CD4-positive, alpha-beta T cell (primary cell): Measurements from ENCODE around the gene SRPK2. TPM values are rescaled to one million over a fixed set of nuclear protein-coding genes. Genes with fewer than 3 reads are reported as not detected.

Experiments
- ATAC-seq: fragments of 200-7000 bp; cut with Tn5 transposase; one replicate; pipeline ENCODE4 v1.10.0; 2022; ENCODE audit warnings: mild to moderate bottlenecking; ENCODE audit not compliant: poor library complexity
- CTCF ChIA-PET: fragments of 350-600 bp; sonication (Branson Sonifier 250); formaldehyde crosslinking; loops from one replicate; lab custom pipeline; 2021; ENCODE audit warnings: antibody characterized with exemption, inconsistent platforms; lab: Charles Lee
- POLR2A ChIA-PET: fragments of 350-600 bp; sonication (Branson Sonifier 250); formaldehyde crosslinking; loops from one replicate; lab custom pipeline; 2021; ENCODE audit warnings: antibody characterized with exemption, inconsistent platforms; lab: Charles Lee
- DNase-seq, 14 experiments: peaks; one replicate each; pipeline ENCODE4 v3.0.0-alpha.2; 2013 to 2020; ENCODE audit warnings: mixed read lengths in 2 of 14
- H3K27ac ChIP-seq, 2 donors: one replicate each; pipeline versions ENCODE4 v1.5.1 to v1.7.0; 2013; ENCODE audit warnings: low read length in 2 of 2, low read depth in 1 of 2, mild to moderate bottlenecking in 1 of 2
- H3K27me3 ChIP-seq, 2 experiments: 1 replicate in 1 of 2; 2 replicates in 1 of 2; pipeline versions ENCODE4 v1.6.1 to v1.7.0; 2013; ENCODE audit warnings: low read length in 2 of 2, control low read depth in 1 of 2, mild to moderate bottlenecking in 1 of 2, moderate library complexity in 1 of 2; ENCODE audit not compliant: insufficient read depth in 2 of 2, control insufficient read depth in 1 of 2
- H3K36me3 ChIP-seq: one replicate; pipeline ENCODE4 v1.6.1; 2013; ENCODE audit warnings: low read length, control low read depth; ENCODE audit not compliant: insufficient read depth
- H3K4me1 ChIP-seq: one replicate; pipeline ENCODE4 v1.6.1; 2013; ENCODE audit warnings: low read length, control low read depth; ENCODE audit not compliant: insufficient read depth
- H3K4me3 ChIP-seq: one replicate; pipeline ENCODE4 v1.5.1; 2013; ENCODE audit warnings: mild to moderate bottlenecking, low read length, moderate library complexity
- H3K9me3 ChIP-seq, 2 experiments: 1 replicate in 1 of 2; 2 replicates in 1 of 2; pipeline versions ENCODE4 v1.6.1 to v1.7.0; 2013; ENCODE audit warnings: low read length in 2 of 2, mild to moderate bottlenecking in 2 of 2, control low read depth in 1 of 2, moderate library complexity in 1 of 2; ENCODE audit not compliant: control insufficient read depth in 1 of 2, insufficient read depth in 1 of 2
- H3K27ac Mint-ChIP-seq: one replicate; pipeline ENCODE4 v1.8.0; 2020; ENCODE audit warnings: mixed read lengths
- H3K27me3 Mint-ChIP-seq: one replicate; pipeline ENCODE4 v1.8.0; 2021; ENCODE audit warnings: mixed read lengths
- H3K36me3 Mint-ChIP-seq: one replicate; pipeline ENCODE4 v1.8.0; 2021; ENCODE audit warnings: low read depth, mixed read lengths
- H3K4me1 Mint-ChIP-seq: one replicate; pipeline ENCODE4 v1.8.0; 2021; ENCODE audit warnings: low read depth, mixed read lengths
- H3K4me3 Mint-ChIP-seq: one replicate; pipeline ENCODE4 v1.8.0; 2020; ENCODE audit warnings: mild to moderate bottlenecking, mixed read lengths
- H3K9me3 Mint-ChIP-seq: one replicate; pipeline ENCODE4 v1.8.0; 2020; ENCODE audit warnings: mixed read lengths
- intact Hi-C, 2 experiments: fragments of 100-400 bp; cut with DNase I in 1 of 2; cut with micrococcal nuclease in 1 of 2; formaldehyde crosslinking; loops; one replicate each; pipeline versions ENCODE4 v1.15.1 to v1.9.0; 2023 to 2025; cut with DNase I, micrococcal nuclease
- total RNA-seq, 174 experiments: library from RNA in 2 of 174; stranded (reverse) in 2 of 174; gene quantifications; one replicate each; pipeline ENCODE4 v1.2.3 and lab custom pipeline; 2021 to 2026
- TF ChIP-seq, protein P1 (sequence below): fragments of 200-600 bp; IDR thresholded peaks from one replicate; pipeline ENCODE4 v1.8.0; 2022; ENCODE audit warnings: antibody characterized with exemption, mild to moderate bottlenecking

The SRPK2 gene
- total RNA-seq, 2 experiments from 2014 or later = 39.9 to 40.9 TPM

DNA sequence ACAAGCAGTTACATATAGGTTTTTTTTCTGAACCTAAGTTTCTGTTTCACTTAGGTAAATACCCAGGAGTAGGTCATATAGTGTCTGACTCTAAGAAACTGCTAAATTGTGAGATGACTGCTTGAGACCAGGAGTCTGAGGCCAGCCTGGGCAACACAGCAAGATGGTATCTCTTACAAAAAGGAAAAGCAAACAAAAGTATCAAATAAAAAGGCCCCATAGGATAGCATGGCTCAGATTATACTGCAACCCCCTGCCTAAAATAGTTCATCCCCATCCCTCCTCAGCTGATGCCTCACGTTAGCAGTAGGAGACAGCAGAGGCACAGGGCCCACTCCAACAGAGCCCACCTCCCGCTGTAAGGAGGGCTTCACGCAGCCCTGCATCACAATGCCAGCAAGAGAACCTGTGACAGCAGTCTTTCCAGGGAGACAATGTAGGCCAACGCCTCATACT, 90.3 kb downstream of the SRPK2 start:
- ATAC-seq = peak; percentile 61
- TF ChIP-seq, protein P1, sequence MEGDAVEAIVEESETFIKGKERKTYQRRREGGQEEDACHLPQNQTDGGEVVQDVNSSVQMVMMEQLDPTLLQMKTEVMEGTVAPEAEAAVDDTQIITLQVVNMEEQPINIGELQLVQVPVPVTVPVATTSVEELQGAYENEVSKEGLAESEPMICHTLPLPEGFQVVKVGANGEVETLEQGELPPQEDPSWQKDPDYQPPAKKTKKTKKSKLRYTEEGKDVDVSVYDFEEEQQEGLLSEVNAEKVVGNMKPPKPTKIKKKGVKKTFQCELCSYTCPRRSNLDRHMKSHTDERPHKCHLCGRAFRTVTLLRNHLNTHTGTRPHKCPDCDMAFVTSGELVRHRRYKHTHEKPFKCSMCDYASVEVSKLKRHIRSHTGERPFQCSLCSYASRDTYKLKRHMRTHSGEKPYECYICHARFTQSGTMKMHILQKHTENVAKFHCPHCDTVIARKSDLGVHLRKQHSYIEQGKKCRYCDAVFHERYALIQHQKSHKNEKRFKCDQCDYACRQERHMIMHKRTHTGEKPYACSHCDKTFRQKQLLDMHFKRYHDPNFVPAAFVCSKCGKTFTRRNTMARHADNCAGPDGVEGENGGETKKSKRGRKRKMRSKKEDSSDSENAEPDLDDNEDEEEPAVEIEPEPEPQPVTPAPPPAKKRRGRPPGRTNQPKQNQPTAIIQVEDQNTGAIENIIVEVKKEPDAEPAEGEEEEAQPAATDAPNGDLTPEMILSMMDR = no peak

DNA sequence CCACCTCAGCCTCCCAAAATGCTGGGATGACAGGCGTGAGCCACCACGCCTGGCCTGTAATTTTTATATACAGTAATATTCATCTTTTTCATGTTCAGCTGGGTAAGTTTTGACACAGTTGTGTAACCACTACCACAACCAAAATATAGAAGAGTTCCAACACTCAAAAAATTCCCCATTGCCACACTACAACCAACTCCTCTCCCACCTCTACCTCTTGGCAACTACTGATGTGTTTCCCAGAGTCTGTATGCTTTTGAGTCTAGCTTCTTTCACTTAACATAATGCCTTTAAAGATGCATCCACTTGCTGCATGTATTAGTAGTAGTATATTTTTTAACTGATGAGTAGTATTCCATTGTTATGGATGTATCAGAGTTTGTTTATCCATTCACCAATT, 90.7 kb downstream of the SRPK2 start:
- CTCF ChIA-PET = interaction anchor here (1.1 kb wide), 1 partner anchor 32 kb away, joined by 3 read pairs; no protein-coding TSS in a partner anchor
- peaks cover 56% of the 10 kb centered on the region for H3K4me1 Mint-ChIP-seq
- no peaks in the 10 kb centered on the region for H3K27me3 Mint-ChIP-seq

More for the DNA sequence above, 90.3 kb downstream of the SRPK2 start:
- Mint-ChIP-seq H3K4me3 (peak overlapping the region; percentile 30), H3K4me1 (peaks cover 56% of the 10 kb centered on the region), H3K27me3 (no peaks in the 10 kb centered on the region), H3K27ac (peak overlapping the region; percentile 72), H3K36me3 (peaks cover 26% of the 10 kb centered on the region), H3K9me3 (peaks cover 3% of the 10 kb centered on the region)
- ChIA-PET POLR2A (no interaction called here), CTCF (interaction anchor here (1.1 kb wide), 1 partner anchor 32 kb away, joined by 3 read pairs; no protein-coding TSS in a partner anchor)
- no peaks in the 10 kb centered on the region for H3K27me3 ChIP-seq
- peak overlapping the region in 1 of 2 donors; percentile 13 for H3K27ac ChIP-seq
- intact Hi-C loops = no loop called here
- peaks cover 24% of the 10 kb centered on the region for H3K4me1 ChIP-seq
- H3K4me3 ChIP-seq = no peak overlapping the region
- peaks cover 0 to 7% of the 10 kb centered on the region in 2 experiments for H3K9me3 ChIP-seq
- DNase-seq = peak in 3 of 14 experiments; percentile 12 to 46 (median 23)
- no peaks in the 10 kb centered on the region for H3K36me3 ChIP-seq

DNA sequence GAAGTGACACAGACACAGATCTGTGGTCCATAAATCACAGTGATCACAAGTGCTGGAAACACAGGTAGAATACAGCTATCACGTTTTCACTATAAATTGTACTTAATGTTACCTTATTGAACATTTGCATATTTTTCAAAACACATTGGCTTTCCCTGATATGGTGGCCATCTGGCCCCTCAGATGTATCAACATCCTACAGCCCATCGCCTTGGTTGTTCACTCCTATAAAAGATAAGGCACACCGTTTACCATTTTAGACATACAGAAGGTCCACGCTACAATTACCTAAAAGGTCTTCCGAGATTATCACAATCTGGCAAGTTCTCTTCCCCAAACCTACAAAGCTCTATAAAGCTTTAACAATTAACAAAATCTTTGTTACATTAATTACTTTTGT, 91.4 kb downstream of the SRPK2 start:
- H3K27me3 ChIP-seq = no peaks in the 10 kb centered on the region
- Mint-ChIP-seq H3K4me1 (peaks cover 56% of the 10 kb centered on the region), H3K27me3 (no peaks in the 10 kb centered on the region), H3K27ac (peak overlapping the region; percentile 31), H3K36me3 (peaks cover 26% of the 10 kb centered on the region), H3K9me3 (peaks cover 3% of the 10 kb centered on the region), H3K4me3 (no peak overlapping the region)
- POLR2A ChIA-PET = interaction anchor here (0.7 to 1.5 kb wide), 3 partner anchors 10 to 15 kb away, joined by 3 to 4 read pairs (median 3); no protein-coding TSS in a partner anchor
- H3K36me3 ChIP-seq = no peaks in the 10 kb centered on the region
- H3K27ac ChIP-seq = no peak overlapping the region
- H3K4me3 ChIP-seq = no peak overlapping the region
- CTCF ChIA-PET = no interaction called here
- intact Hi-C loops = no loop called here
- ATAC-seq (no peak), DNase-seq (no peak)
- TF ChIP-seq, protein P1 = no peak
- peaks cover 24% of the 10 kb centered on the region for H3K4me1 ChIP-seq
- peaks cover 0 to 4% of the 10 kb centered on the region in 2 experiments for H3K9me3 ChIP-seq

More for the DNA sequence above, 90.7 kb downstream of the SRPK2 start:
- ATAC-seq (no peak), DNase-seq (no peak)
- no peaks in the 10 kb centered on the region for H3K36me3 ChIP-seq
- Mint-ChIP-seq H3K4me3 (peak overlapping the region; percentile 30), H3K9me3 (peaks cover 3% of the 10 kb centered on the region), H3K36me3 (peaks cover 26% of the 10 kb centered on the region), H3K27ac (peak overlapping the region; percentile 72)
- no peak overlapping the region for H3K4me3 ChIP-seq
- no peaks in the 10 kb centered on the region for H3K27me3 ChIP-seq
- H3K27ac ChIP-seq = peak overlapping the region in 1 of 2 donors; percentile 13
- POLR2A ChIA-PET = interaction anchor here (1.2 to 1.5 kb wide), 2 partner anchors 10 to 16 kb away, joined by 3 to 4 read pairs; no protein-coding TSS in a partner anchor
- H3K4me1 ChIP-seq = peaks cover 24% of the 10 kb centered on the region
- TF ChIP-seq, protein P1 = no peak
- peaks cover 0 to 7% of the 10 kb centered on the region in 2 experiments for H3K9me3 ChIP-seq
- intact Hi-C loops = no loop called here
